ENCODE data around the gene PLEKHB1.
"Not testable (repeated sequence)": the region's sequence is repeated elsewhere in the genome, so short reads cannot be mapped to it uniquely, and the experiment has no call there.

PLEKHB1 gene

DNA sequence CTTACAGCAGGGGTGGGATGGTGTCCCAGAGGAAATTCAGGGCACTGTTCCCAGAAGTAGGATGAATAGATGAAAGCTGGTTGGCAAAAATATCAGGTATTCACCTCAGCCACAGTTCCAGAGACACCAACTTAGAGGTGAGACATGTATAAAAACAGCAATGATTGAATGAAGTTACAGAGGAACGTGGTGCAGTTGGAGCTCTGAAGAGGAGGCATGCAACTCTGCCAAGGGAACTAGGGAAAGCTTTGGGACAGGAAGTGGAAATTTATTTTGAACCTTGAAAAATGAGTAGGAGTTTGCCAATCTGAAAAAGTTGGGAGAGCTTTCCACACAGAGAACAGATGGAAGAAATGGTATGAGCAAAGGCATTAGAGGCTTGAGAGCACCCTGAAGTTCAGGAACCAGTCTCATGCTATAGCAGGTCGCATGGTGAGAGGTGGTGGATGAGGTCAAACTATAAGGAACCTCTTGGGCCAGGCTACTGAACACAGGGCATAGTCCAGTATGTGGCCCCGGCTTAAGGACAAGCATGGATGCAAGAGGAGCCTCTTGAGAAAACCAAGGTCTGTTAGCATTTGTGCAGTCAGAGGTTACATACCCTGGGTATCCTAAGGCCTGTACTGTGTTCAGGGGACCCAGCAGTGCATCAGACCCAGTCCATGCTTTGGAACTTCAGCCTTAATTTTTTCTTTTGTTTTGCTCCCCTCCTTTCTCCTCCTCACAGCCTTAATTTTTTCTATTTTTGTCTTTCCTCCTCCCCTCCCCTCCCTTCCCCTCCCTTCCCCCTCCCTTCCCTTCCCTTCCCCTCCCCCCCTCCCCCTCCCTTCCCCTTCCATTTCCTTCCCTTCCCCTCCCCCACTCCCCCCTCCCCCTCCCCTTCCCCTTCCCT, 17.5 kb downstream of the PLEKHB1 start:
- no peak for DNase-seq (ENCODE audit: low spot score)

DNA sequence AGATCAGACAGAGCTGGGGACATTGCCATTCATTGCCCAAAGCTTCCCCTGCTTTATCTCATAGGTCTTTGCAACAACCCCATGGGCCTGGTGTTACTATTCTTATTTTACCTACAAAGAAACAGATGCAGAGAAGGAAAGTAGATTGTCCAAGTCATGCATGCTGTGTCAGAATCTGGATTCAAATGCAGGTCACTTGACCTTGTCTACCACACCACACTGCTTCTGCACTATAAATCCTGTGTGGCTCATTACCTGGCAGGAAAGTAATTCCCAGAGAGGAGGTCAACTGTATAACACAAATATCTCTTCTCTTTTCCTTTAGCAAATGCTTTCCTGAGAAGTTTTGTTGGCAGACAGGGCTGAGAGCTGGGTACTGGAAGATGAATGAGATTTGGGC, 18.5 kb downstream of the PLEKHB1 start:
- in situ Hi-C loops (cut with MboI; ENCODE audit: low sequenced_read_pairs, unreplicated experiment) = no loop called here

More for the DNA sequence above, 17.5 kb downstream of the PLEKHB1 start:
- no peak for TF ChIP-seq CTCF (IDR thresholded peaks at IDR 0.05; ENCODE audit: borderline replicate concordance, control extremely low read depth, extremely low read depth, insufficient read depth, missing control alignments)
- in situ Hi-C loops (cut with MboI; ENCODE audit: low sequenced_read_pairs, unreplicated experiment) = no loop called here

DNA sequence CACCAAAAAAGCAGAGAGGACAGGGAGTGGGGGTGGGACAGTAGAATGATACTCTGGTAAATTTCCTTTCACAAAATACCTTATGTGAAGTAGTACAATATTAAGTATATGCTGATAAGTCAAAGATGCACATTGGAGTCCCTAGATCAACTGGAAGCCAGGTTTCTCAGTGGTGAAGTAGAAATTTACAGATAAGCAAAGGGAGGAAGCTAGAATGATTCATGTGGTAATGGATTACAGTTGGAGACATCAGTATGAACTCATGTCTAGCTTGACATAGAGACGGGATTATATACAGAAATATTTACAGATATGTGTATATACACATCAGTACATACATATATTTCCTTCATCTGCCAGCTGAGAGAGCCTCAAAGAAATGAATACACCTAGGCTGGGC, 21.5 kb downstream of the PLEKHB1 start:
- no peak for TF ChIP-seq CTCF (IDR thresholded peaks at IDR 0.05; ENCODE audit: borderline replicate concordance, control extremely low read depth, extremely low read depth, insufficient read depth, missing control alignments)
- DNase-seq (ENCODE audit: low spot score) = no peak
- in situ Hi-C loops (cut with MboI; ENCODE audit: low sequenced_read_pairs, unreplicated experiment) = no loop called here

More for the DNA sequence above, 18.5 kb downstream of the PLEKHB1 start:
- DNase-seq (ENCODE audit: low spot score) = no peak
- no peak for TF ChIP-seq CTCF (IDR thresholded peaks at IDR 0.05; ENCODE audit: borderline replicate concordance, control extremely low read depth, extremely low read depth, insufficient read depth, missing control alignments)

- in situ Hi-C loops (cut with MboI; ENCODE audit: low sequenced_read_pairs, unreplicated experiment) = no loop called here
- DNase-seq (ENCODE audit: low spot score) = no peak
- no peak for TF ChIP-seq CTCF (IDR thresholded peaks at IDR 0.05; ENCODE audit: borderline replicate concordance, control extremely low read depth, extremely low read depth, insufficient read depth, missing control alignments)
These were observed 24.4 kb downstream of the PLEKHB1 start for GRCh38 chr11:73670808-73671207.

DNA sequence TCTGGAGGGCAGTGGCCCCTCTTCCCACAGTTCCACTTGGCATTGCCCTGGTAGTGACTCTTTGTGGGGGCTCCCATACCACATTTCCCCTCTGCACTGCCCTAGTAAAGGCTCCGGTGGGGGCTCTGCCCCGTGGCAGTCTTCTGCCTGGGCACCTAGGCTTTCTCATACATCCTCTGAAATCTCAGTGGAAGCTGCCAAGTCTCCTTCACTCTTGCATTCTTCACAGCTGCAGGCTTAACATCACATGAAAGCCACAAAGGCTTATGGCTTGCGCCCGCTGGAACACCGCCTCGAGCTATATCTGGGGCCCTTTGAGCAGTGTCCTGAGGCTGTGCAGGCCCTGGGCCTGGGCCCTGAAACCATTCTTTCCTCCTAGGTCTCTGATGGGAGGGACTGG, 25.3 kb downstream of the PLEKHB1 start:
- DNase-seq (ENCODE audit: low spot score) = no peak
- no peak for TF ChIP-seq CTCF (IDR thresholded peaks at IDR 0.05; ENCODE audit: borderline replicate concordance, control extremely low read depth, extremely low read depth, insufficient read depth, missing control alignments)
- in situ Hi-C loops (cut with MboI; ENCODE audit: low sequenced_read_pairs, unreplicated experiment) = no loop called here

- DNase-seq (ENCODE audit: low spot score); in situ Hi-C loops (cut with MboI; ENCODE audit: low sequenced_read_pairs, unreplicated experiment): not testable (repeated sequence)
These were observed 30.2 kb downstream of the PLEKHB1 start for GRCh38 chr11:73676552-73676951.

DNA sequence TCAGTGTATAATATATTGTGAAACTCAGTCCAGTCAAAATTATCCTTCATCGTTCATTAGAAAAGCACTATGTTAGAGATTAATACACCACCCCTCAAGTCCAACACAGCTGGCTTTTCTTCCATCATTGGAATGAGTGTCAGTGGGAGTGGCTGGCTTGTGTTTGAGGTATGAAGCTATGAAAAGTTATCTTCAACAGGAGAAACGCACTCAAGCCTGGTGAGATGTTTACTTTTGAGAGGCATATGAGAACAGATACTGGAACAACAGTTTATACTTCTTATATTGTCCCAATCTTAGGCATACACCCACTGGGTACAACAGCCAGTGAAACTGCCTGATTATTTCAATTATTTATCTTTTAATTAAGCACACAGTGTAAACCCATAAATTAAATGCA, 34.3 kb downstream of the PLEKHB1 start:
- in situ Hi-C loops (cut with MboI; ENCODE audit: low sequenced_read_pairs, unreplicated experiment) = no loop called here
- no peak for DNase-seq (ENCODE audit: low spot score)
- TF ChIP-seq CTCF (IDR thresholded peaks at IDR 0.05; ENCODE audit: borderline replicate concordance, control extremely low read depth, extremely low read depth, insufficient read depth, missing control alignments) = no peak

Data from GM13976 (cell line).